GM19324 (cell line): Measurements from ENCODE around the gene PPP2R5C.

ENCODE experiments used
- ATAC-seq: cut with Tn5 transposase; IDR thresholded peaks from one replicate; pipeline ENCODE4 v1.9.1; 2021; ENCODE audit warnings: mild to moderate bottlenecking, moderate library complexity; ENCODE audit not compliant: unreplicated experiment, low FRiP score

Gene PPP2R5C

DNA sequence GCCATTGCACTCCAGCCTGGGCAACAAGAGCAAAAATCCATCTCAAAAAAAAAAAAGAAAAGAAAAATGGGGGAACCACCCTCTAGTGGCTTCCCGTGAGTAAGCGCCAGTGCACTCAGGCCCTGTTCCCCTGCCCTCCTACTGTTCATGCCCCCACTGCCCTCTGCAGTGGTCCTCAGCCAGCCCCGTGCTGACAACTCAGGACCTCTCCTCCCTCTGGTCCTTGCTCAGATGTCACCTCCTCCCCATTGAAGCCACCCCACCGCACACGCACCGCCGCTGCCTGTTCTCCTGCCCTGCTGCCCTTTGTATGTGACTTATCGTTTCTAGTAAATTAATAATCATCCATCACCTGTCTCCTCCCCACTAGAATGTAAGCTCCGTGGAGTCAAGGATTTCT is 144.1 kb downstream of the PPP2R5C start:
- no peak for ATAC-seq

- no peak for ATAC-seq
Measured at GRCh38 chr14:101906645-101907044, 145.1 kb downstream of the PPP2R5C start.

DNA sequence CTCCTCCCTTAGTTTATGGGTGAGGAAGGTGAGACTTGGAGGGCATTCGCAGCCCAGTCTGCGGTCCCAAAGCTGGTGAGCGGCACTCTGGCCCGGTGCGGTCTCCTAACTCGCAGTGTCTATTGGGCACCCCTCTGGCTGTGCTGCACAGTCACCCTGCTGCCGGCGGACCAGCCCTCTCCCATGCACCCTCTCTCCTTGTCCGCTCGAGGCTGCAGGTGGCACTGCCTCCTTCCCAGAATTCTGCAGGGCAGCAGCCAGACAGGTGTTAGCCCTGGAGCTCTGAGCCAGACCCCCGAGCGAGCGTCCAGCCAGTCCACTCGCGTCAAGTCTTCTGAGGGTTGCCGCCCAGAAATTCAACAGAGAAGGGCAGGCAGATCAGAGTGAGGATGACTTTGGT is 146.1 kb downstream of the PPP2R5C start:
- no peak for ATAC-seq

- ATAC-seq: no peak
Measured at GRCh38 chr14:101908795-101909194, 147.3 kb downstream of the PPP2R5C start.

DNA sequence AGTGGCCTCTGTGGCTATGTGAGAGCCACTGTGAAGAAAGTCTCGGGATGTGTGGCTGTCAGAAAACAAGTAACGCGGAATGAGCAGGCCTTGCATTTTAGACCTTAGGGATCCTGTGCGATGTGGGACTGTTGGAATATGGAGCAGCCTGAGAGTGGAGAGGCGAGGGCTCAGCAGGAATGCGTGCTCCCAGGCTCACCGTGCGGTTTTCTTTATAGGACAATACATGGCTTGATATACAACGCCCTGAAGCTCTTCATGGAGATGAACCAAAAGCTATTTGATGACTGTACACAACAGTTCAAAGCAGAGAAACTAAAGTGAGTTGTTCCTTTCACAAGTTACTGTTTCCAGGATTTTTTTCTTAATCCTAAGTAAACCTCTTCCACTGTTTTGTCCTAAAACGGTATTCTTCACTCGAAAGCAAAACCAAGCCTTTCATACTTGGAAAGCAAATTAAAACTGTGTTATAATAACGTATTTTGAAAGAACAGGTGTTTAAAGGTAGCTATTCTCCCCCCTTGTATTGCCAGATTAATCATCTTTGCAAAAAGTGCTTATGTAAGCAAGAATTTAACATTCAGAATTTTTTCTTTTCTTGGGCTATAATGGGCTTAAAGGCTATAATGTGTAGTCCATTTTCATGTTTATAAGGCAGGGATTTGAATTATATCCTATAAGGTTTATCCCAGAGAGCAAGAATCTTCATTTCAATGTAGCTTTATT is 148.0 kb downstream of the PPP2R5C start:
- no peak for ATAC-seq

DNA sequence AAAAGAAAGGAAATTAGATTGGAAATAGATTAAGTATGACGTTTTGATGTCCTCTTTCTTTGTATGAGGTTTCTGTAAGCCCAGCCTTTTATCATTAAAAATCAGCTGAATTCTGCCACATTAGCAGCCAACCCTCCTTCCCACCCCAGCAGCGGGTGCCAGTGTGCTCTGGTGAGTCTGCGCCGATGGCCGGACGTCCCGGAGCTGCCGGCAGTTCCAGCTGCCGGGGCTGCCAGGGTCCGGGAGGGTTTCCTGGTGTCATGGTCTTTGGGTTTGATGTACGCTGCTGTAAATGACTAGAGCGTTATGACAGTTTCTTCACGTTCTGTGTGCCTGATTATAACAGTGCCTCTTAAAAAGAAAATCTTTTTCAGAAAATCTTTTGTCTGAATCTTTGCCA is 151.3 kb downstream of the PPP2R5C start:
- ATAC-seq: no peak

GRCh38 chr14:101914083-101914482 is 152.6 kb downstream of the PPP2R5C start:
- ATAC-seq: no peak

DNA sequence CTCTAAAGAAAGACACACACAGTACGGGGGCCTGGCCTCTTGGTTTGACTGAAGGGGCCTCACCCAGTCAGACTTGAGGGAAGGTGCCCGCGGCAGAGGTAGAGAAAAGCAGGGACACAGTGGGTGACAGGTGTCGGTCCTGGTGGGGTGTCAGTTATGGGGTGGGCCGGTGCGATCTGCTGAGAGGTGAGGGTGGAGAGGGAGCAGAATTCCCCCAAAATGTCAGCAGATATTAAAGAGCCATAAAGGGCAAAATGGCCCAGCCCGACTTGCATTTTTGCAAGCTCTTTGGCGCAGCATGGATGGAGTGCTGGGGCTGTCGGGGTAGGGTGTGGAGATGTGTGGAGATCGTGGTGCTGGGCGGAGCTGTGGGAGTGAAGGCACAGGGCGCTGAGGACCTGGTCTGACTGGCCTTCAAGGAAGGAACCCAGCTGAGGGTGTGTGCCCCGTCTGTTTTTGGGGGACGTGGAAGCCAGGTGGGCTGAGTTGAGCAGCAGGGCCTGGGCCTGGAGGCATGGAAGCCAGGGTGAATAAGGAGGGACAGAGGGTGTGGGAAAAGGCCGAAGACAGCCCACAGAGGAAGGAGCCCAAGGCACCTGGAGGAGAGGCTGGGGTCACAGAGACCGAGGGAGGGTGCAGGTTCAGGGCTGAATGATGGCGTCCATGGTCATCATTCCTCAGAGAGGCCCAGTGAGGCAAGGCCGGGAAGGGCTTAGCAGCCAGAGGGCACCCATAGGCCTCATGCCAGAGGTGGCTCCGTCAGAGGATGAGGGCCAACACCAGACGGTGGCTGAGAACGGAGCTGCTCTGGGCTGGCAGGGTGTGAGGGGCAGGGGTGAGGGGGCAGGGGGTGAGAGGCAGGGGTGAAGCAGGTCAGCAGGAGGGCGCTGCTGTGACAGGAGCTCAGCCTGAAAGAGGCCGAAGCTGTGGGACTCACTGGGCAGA is 154.6 kb downstream of the PPP2R5C start:
- ATAC-seq: no peak

DNA sequence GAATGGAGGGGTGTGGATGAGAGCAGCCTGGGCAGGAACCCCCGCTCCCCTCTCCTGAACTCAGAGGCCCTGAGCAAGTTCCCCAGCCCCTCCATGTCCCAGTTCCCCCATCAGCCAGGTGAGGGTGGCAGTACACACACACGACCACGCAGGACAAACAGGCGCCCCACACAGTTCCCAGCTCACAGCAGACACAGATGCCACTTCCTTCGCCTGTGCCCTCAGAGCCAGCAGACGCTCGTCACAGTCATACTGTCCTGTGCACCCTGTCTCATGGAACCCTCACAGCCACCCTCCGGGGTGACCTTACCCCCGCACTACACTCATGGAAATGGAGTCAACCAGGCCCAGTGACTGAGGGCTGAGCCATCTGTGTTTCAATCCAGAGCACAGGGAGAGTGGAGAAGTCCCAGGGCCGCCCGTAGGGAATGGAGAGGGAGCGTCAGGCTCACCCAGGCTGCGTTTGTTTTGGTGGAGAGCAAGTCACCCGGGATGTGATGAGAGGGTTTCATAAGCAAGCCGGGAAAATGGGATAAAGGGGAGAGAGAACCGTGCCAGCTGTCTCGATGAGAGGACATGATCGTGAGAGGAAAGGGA is 155.4 kb downstream of the PPP2R5C start:
- no peak for ATAC-seq

GRCh38 chr14:101917413-101918017 is 156.0 kb downstream of the PPP2R5C start:
- no peak for ATAC-seq

- ATAC-seq: no peak
Measured at GRCh38 chr14:101918065-101918989, 156.8 kb downstream of the PPP2R5C start.

DNA sequence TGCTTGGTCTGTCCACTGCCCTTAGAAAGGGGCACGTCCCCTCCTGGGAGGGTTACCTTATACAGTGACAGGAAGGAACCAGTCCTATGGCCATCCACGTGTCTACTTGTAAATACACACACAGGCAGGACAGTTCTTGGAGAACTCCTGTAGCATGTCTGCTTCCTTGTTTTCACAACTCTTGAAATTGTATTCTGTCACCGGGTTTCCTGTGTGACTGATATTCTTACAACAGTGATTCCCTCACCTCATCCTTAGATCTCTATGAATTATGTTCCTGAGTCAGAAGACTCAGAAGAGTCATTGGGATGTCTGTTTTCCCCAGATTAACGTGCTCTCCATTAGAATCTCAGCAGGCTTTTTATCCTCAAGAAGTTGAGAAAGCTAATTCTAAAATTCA is 158.8 kb downstream of the PPP2R5C start:
- ATAC-seq: no peak

GRCh38 chr14:101922866-101923265 is 161.4 kb downstream of the PPP2R5C start:
- no peak for ATAC-seq

DNA sequence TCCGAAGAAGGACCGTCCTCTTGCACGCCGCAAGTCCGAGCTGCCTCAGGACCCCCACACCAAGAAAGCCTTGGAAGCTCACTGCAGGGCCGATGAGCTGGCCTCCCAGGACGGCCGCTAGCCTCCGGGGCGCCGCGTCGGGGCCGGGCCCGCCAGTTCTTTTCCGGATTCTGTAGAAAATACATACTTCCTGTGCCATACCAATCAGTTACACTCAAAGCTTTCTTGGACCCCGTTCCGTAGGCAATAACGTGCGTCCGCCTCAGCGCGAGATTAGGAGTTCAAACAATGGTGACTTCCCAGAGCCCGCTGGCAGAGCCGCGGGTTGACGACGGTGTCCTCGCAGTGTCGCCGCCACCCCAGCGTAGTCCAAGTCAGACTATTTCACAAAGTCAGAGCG is 163.6 kb downstream of the PPP2R5C start:
- no peak for ATAC-seq

- no peak for ATAC-seq
Measured at GRCh38 chr14:101926085-101926484, 164.6 kb downstream of the PPP2R5C start.

DNA sequence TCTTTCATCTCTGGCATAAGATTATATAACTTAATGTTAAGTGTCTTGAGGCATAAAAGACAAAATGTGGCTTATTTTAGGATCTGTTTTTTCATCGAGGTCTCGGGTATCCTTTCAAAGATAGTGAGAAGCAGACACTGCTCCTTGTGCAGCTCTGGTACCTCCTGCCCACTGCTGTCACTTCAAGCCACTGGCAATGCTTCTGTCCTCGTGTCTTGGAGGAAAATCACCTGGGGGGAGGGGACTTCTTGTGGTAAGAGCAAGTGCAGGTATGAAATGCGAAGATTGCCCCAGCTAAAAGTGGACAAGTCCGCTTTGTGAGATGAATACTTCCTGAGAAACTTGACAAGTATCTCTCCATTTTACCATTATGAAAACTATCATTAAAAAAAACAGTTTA is 165.1 kb downstream of the PPP2R5C start:
- ATAC-seq: no peak

- ATAC-seq: no peak
Measured at GRCh38 chr14:101927859-101928258, 166.3 kb downstream of the PPP2R5C start.

- no peak for ATAC-seq
Measured at GRCh38 chr14:101928415-101928841, 166.9 kb downstream of the PPP2R5C start.

DNA sequence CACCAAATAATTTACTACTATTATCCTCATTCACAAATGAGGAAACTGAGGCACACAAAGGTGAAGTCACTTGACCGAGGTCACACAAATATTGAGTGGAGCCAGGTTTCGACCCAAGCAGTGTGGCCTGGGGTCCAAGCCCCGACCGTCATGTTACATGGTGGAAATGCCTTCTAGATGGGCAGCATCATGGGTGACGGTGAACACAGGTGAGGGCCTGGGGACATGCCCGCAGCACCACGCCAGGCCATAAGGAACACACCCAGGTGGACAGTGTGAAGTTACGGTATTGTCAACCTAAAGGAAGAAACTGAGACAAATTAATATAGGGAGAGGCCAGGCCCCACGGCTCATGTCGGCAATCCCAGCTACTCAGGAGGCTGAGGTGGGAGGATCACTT is 167.6 kb downstream of the PPP2R5C start:
- ATAC-seq: no peak

DNA sequence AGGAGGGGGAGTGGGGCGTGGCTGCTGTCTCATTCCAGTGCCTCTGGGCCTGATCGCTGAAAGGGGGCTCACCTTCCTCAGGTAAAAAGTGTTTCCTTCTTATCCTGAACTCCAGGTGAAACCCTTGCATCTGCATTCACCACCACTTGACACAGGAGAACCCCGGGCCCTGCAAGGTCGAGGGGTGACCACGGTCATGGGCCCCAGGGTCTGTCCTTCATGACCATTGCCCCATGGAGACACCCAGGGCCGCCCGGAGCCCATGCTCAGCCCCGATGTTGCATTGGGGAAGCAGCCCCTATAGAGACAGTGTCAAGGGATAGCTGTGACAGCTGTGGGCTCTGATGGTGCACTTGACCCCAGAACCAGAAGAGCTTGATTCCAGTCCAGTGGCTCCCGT is 168.4 kb downstream of the PPP2R5C start:
- ATAC-seq: no peak
